HL-60/S4 treated with phorbol 12-myristate 13-acetate at 8.2 ng/mL for 4 days and 3 days (cell line): Measurements from ENCODE around the gene FAM47E.
"Not testable (repeated sequence)": the region's sequence is repeated elsewhere in the genome, so short reads cannot be mapped to it uniquely, and the experiment has no call there.

Experiments
- in situ Hi-C: fragments of 300-500 bp; cut with MboI; formaldehyde crosslinking; loops from 2 replicates; pipeline ENCODE4 v1.15.0; 2022; ENCODE audit warnings: low sequenced_read_pairs

The FAM47E gene

GRCh38 chr4:76219299-76220055 is 32.0 kb upstream of the FAM47E start:
- in situ Hi-C loops: loop anchor here (10.0 kb wide), 1 partner anchor 75 kb away; no protein-coding TSS in a partner anchor

GRCh38 chr4:76224171-76224570 is 27.4 kb upstream of the FAM47E start:
- in situ Hi-C loops: no loop called here

DNA sequence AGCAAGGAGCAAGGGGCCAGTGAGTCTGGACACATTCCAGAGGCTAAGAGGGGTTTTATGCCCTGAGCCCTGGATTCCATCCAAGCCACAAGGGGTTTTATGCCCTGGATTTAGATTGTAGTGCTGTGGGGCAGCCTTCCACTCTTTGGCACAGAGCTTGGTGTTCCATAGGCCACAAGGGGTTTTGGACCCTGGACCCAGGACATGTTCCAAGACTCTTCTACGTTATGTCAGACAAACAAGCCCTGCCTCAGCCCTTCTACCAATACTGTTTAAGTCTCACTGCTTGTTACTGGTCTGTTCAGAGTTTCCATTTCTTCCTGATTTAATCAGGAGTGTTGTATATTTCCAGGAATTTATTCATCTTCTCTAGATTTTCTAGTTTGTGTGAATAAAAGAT is 25.1 kb upstream of the FAM47E start:
- in situ Hi-C loops: no loop called here

DNA sequence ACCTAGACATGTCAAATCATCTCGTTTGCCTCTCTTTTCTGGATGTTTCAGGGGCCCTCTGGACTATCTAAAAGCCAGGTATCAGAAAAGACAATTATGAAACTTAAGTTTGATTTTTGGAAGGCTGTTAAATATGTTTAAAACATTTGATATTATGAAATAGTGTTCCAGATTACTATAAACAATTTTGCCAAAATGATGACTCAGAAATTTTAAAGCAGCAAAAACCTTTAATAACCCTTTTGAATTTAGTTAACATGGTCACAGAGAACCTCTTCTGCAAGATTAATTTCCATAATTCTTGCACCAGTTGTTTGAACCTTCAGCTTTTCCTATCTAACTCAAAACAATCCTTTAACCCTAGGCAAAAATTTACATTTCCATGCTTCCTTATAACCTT is 18.8 kb upstream of the FAM47E start:
- in situ Hi-C loops: no loop called here

DNA sequence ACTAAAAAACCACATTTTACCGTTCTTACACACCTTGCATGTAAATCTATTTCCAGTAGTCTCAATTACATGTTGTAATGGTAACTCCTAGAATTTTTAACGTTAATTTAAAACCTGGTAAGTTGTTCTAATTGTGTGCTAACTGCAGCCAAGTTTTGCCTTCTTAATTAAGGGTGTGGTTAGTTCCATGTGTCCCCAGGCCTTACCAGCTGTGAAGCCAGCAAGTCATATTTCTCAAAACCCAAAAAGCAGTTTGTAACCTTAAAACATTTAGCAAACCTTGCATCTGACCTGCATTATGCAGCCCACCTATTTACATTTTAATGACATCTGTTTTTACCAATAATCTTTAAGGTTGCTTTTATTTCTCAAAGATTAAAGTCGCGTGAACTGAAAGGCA is 18.4 kb upstream of the FAM47E start:
- in situ Hi-C loops: no loop called here

GRCh38 chr4:76233529-76233928 is 18.0 kb upstream of the FAM47E start:
- in situ Hi-C loops: no loop called here

DNA sequence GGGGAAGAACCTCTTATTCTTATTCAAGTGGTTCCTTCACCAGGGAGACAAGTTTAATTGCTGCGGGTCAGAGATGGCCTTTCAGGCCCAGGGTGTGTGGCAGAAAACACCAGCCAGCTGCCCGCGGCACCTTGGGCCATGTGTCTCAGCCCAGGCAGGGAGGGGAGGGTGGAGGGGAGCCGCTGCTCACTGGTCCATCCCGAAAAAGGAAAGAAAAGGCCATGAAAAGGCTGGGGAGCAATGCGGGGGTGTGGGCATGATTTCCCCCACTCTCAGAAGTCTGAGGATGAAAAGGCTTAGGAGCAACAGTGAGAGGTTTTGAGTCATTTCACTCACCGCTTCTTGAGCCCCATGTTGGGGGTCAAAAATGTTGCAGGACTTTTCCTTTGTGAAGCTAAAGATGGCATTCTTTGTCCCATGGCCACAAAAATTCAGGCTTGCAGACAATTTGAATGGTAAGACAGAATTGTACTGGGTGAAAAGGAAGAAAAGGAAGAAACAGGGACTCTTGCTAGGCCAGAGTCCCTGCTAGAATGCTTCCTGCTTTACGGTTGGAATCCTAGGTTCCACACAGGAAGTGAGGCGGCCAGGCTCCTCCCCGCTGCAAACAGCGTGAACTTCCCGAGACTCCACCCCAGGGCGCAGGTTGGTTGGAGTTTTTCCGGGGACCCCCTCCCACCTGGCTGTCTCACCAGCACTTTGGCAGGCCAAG is 17.4 kb upstream of the FAM47E start:
- in situ Hi-C loops: no loop called here

DNA sequence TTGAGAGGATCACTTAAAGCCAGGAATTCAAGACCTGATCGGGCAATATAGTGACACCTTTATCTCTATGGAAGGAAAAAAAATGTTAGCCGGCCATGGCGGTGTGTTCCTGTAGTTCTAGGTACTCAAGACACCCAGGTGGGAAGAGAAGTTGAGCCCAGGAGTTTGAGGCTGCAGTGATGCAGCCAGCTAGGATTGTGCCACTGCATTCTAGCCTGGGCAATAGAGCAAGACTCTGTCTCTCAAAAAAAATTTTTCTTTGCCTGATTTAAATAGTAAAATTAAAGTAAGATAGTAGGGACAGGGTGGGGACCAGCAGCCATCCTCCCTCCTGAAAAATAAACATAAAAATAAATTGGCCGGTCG is 16.9 kb upstream of the FAM47E start:
- in situ Hi-C loops: no loop called here

DNA sequence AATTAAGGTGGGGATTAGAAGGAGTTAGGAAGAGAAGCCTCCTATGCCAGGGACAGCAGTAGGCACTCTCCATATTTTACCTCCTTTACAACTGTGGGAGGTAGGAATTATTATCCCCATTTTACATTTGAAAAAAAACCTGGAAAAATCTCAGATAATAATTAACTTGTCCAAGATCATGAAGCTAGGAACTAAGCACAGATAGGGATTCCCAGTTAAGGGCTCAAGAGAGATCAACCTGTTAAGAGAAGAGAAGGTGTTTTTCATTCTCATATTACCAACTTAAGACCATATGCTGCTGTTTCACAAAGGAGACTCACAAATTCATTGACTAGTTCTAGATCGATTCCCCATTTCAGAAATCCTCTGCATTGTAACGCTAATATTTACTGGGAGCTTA is 16.1 kb upstream of the FAM47E start:
- in situ Hi-C loops: no loop called here

GRCh38 chr4:76235915-76236314 is 15.6 kb upstream of the FAM47E start:
- in situ Hi-C loops: no loop called here

DNA sequence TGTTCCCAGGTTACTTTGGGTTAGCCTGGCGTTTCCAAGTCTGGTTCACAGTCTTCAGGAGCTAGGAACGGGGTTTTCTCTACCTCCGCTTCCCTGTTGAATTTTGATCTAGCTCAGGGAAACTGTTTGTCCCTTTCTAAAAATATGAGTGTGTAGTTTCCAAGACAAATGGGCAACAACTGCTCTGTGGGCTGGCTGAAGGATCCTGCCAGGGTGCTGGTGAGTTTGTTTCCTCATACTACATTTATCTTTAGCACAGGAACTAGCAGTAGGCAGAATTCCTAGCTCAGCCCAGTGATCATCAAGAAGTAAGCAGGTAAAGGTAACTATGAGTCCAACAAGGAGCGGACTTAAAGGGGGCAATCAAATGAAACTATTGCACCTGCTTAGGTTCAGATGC is 13.3 kb upstream of the FAM47E start:
- in situ Hi-C loops: no loop called here

GRCh38 chr4:76238701-76239100 is 12.8 kb upstream of the FAM47E start:
- in situ Hi-C loops: no loop called here

DNA sequence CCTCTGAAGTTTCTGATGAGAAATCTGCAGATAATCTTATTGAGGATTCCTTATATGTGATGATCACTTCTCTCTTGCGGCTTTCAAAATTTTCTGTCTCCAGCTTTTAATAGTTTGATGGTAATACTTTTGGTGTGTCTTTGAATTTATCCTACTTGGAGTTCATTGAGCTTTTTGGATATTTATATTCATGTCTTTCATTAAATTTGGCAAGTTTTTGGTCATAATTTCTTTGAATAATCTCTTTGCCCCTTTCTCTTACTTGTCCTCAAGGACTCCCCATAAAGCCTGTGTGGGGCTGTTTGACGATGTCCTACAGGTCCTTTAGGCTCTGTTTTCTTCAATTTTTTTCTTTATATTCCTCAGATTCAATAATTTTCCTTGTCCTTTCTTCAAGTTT is 11.3 kb upstream of the FAM47E start:
- in situ Hi-C loops: no loop called here

- in situ Hi-C loops: not testable (repeated sequence)
Measured at GRCh38 chr4:76243877-76244276, 7.6 kb upstream of the FAM47E start.

- in situ Hi-C loops: no loop called here
Measured at GRCh38 chr4:76246025-76246424, 5.5 kb upstream of the FAM47E start.

DNA sequence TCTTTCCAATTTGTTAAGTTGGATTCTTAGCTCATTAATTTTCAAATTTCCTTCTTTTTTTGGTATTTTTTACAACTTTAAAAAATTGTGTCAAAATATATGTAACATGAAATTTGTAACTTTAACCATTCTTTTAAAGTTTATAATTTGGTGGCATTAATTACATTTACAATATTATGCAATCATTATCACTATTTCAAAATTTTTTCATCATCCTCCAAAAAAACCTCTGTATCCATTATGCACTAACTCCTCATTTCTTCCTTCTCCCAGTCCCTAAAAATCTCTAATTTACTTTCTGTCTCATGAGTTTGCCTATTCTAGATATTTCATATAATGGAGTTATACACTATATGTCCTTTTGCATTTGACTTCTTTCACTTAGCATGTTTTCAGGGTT is 4.7 kb upstream of the FAM47E start:
- in situ Hi-C loops: no loop called here

- in situ Hi-C loops: no loop called here
Measured at GRCh38 chr4:76250962-76251361, 559 bp upstream of the FAM47E start.

- in situ Hi-C loops: no loop called here
Measured at GRCh38 chr4:76252271-76252653, 741 bp downstream of the FAM47E start.

- in situ Hi-C loops: no loop called here
Measured at GRCh38 chr4:76253511-76253910, 2.0 kb downstream of the FAM47E start.

DNA sequence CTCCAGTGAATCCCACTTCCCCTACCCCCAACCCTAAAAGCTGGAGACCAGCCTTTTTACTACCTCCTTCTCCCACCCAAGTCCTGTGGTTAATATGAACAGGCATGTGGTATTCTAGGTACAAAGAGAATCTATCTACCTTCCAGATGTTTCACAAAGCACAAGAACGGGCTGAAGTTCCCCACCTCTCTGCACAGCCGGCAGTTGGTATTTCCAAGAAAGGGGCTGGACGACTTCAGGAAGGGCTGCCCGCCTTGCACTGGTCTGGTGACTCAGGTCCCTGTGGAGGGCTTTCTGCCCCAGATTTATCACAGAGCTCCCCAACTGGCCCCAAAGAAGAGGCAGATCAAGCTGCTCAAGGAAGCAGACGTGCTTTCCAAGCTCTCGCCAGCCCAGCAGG is 4.5 kb downstream of the FAM47E start:
- in situ Hi-C loops: no loop called here

GRCh38 chr4:76256968-76257367 is 5.4 kb downstream of the FAM47E start:
- in situ Hi-C loops: no loop called here

GRCh38 chr4:76257824-76258223 is 6.3 kb downstream of the FAM47E start:
- in situ Hi-C loops: no loop called here

- in situ Hi-C loops: no loop called here
Measured at GRCh38 chr4:76260571-76260970, 9.1 kb downstream of the FAM47E start.
